Nephron progenitor cell (in vitro differentiated cells): ENCODE results near the gene CALML3.

Source experiments
- DNase-seq: peaks from one replicate; pipeline ENCODE4 v3.0.0; 2021
- H3K27ac Mint-ChIP-seq: 2 replicates; pipeline ENCODE4 v1.8.0; 2021; ENCODE audit warnings: mild to moderate bottlenecking, moderate library complexity, mixed read lengths
- H3K27me3 Mint-ChIP-seq: 2 replicates; pipeline ENCODE4 v1.8.0; 2021; ENCODE audit warnings: mild to moderate bottlenecking, low read depth, mixed read lengths; ENCODE audit not compliant: poor library complexity
- H3K36me3 Mint-ChIP-seq: 2 replicates; pipeline ENCODE4 v1.8.0; 2021; ENCODE audit warnings: low read depth, mixed read lengths
- H3K4me1 Mint-ChIP-seq: 2 replicates; pipeline ENCODE4 v1.8.0; 2021; ENCODE audit warnings: mixed read lengths
- H3K4me3 Mint-ChIP-seq: 2 replicates; pipeline ENCODE4 v1.8.0; 2021; ENCODE audit warnings: mild to moderate bottlenecking, moderate library complexity, mixed read lengths
- H3K9me3 Mint-ChIP-seq: 2 replicates; pipeline ENCODE4 v1.8.0; 2021; ENCODE audit warnings: mild to moderate bottlenecking, moderate library complexity, mixed read lengths
- TF ChIP-seq, protein P1 (sequence below): fragments of 200-600 bp; sonication (generic); IDR thresholded peaks from 2 replicates; pipeline ENCODE4 v1.5.0; 2021; ENCODE audit warnings: antibody characterized with exemption

The CALML3 gene

GRCh38 chr10:5479481-5480161 is 45.1 kb upstream of the CALML3 start:
- H3K4me1 Mint-ChIP-seq: peaks cover 21% of the 10 kb centered on the region
- no peak overlapping the region for H3K4me3 Mint-ChIP-seq
- no peak overlapping the region for H3K27ac Mint-ChIP-seq
- DNase-seq: no peak
- no peaks in the 10 kb centered on the region for H3K9me3 Mint-ChIP-seq
- peaks cover 14% of the 10 kb centered on the region for H3K27me3 Mint-ChIP-seq
- TF ChIP-seq, protein P1, sequence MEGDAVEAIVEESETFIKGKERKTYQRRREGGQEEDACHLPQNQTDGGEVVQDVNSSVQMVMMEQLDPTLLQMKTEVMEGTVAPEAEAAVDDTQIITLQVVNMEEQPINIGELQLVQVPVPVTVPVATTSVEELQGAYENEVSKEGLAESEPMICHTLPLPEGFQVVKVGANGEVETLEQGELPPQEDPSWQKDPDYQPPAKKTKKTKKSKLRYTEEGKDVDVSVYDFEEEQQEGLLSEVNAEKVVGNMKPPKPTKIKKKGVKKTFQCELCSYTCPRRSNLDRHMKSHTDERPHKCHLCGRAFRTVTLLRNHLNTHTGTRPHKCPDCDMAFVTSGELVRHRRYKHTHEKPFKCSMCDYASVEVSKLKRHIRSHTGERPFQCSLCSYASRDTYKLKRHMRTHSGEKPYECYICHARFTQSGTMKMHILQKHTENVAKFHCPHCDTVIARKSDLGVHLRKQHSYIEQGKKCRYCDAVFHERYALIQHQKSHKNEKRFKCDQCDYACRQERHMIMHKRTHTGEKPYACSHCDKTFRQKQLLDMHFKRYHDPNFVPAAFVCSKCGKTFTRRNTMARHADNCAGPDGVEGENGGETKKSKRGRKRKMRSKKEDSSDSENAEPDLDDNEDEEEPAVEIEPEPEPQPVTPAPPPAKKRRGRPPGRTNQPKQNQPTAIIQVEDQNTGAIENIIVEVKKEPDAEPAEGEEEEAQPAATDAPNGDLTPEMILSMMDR: no peak
- H3K36me3 Mint-ChIP-seq: no peaks in the 10 kb centered on the region

- TF ChIP-seq, protein P1: no peak
- Mint-ChIP-seq H3K9me3 (no peaks in the 10 kb centered on the region), H3K27me3 (peaks cover 14% of the 10 kb centered on the region), H3K4me1 (peaks cover 21% of the 10 kb centered on the region), H3K4me3 (no peak overlapping the region), H3K27ac (no peak overlapping the region), H3K36me3 (no peaks in the 10 kb centered on the region)
- no peak for DNase-seq
These were observed 44.4 kb upstream of the CALML3 start for GRCh38 chr10:5480162-5480941.

DNA sequence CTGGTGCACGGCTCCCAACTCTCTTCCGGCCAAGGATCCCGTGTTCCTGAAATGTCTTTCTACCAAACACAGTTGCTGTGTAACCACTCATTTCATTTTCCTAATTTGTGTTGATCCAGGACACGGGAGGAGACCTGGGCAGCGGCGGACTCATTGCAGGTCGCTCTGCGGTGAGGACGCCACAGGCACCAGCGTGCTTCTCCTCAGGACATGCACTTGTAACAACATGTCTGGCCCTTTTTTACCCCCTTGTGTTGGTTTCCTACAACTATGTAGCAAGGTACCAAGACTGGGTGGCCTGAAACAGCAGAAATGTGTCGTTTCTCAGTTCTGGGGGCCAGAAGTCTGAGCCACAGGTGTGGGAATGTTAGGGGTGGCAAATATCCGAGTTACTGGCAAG is 43.6 kb upstream of the CALML3 start:
- H3K27ac Mint-ChIP-seq: peak overlapping the region; percentile 89
- no peak overlapping the region for H3K4me3 Mint-ChIP-seq
- peaks cover 24% of the 10 kb centered on the region for H3K4me1 Mint-ChIP-seq

GRCh38 chr10:5482016-5482415 is 42.7 kb upstream of the CALML3 start:
- Mint-ChIP-seq H3K4me1 (peaks cover 30% of the 10 kb centered on the region), H3K27ac (no peak overlapping the region), H3K9me3 (no peaks in the 10 kb centered on the region), H3K36me3 (no peaks in the 10 kb centered on the region), H3K4me3 (no peak overlapping the region), H3K27me3 (peaks cover 12% of the 10 kb centered on the region)
- TF ChIP-seq, protein P1: no peak
- no peak for DNase-seq

More for the DNA sequence above, 43.6 kb upstream of the CALML3 start:
- H3K9me3 Mint-ChIP-seq: no peaks in the 10 kb centered on the region
- no peak for DNase-seq
- no peaks in the 10 kb centered on the region for H3K36me3 Mint-ChIP-seq
- peaks cover 16% of the 10 kb centered on the region for H3K27me3 Mint-ChIP-seq
- TF ChIP-seq, protein P1: no peak

GRCh38 chr10:5484205-5484604 is 40.6 kb upstream of the CALML3 start:
- Mint-ChIP-seq H3K4me3 (no peak overlapping the region), H3K9me3 (no peaks in the 10 kb centered on the region), H3K4me1 (peaks cover 24% of the 10 kb centered on the region), H3K27ac (no peak overlapping the region), H3K27me3 (peaks cover 8% of the 10 kb centered on the region), H3K36me3 (no peaks in the 10 kb centered on the region)
- TF ChIP-seq, protein P1: no peak
- no peak for DNase-seq
